IMR-90 (cell line): ENCODE measurements around the gene SLC35F3. TPM values are rescaled to one million over a fixed set of nuclear protein-coding genes. Genes with fewer than 3 reads are reported as not detected.

Experiments
- ATAC-seq: fragments of 200-7000 bp; cut with Tn5 transposase; 2 replicates; pipeline ENCODE4 v1.9.1; 2020; ENCODE audit warnings: low read depth, mild to moderate bottlenecking, moderate library complexity
- BruUV-seq: library from RNA; stranded (reverse); fragments of 400-500 nt; replicated peaks from 2 replicates; lab custom pipeline; 2021; lab: Mats Ljungman, UMichigan
- CTCF ChIA-PET: fragments of 300-600 bp; formaldehyde crosslinking; extraction: SDS; loops from one replicate; lab custom pipeline; 2021; ENCODE audit warnings: antibody characterized with exemption; lab: Yijun Ruan, JAX
- POLR2A ChIA-PET: fragments of 300-600 bp; sonication (Branson Sonifier 250); formaldehyde crosslinking; loops from one replicate; lab custom pipeline; 2022; ENCODE audit warnings: antibody characterized with exemption; ENCODE audit not compliant: unreplicated experiment; lab: Charles Lee
- DNase-seq: peaks from one replicate; pipeline ENCODE4 v3.0.0; 2013
- H2AFZ ChIP-seq: replicated peaks from 2 replicates; pipeline ENCODE3; 2013; ENCODE audit warnings: low read length, mild to moderate bottlenecking; ENCODE audit not compliant: poor library complexity
- H2AK5ac ChIP-seq: 2 replicates; pipeline ENCODE4 v1.6.1; 2013; ENCODE audit warnings: low read depth, low read length, inconsistent platforms
- H2AK9ac ChIP-seq: replicated peaks from 2 replicates; pipeline ENCODE3; 2013; ENCODE audit warnings: mild to moderate bottlenecking, low read depth, low read length, moderate library complexity; ENCODE audit not compliant: poor library complexity
- H2BK120ac ChIP-seq: 2 replicates; pipeline ENCODE4 v1.6.1; 2013; ENCODE audit warnings: low read depth, low read length, inconsistent platforms
- H2BK15ac ChIP-seq: 3 replicates; pipeline ENCODE4 v1.6.1; 2013; ENCODE audit warnings: low read depth, low read length, inconsistent platforms
- H2BK20ac ChIP-seq: 2 replicates; pipeline ENCODE4 v1.6.1; 2013; ENCODE audit warnings: low read depth, mild to moderate bottlenecking, inconsistent platforms, low read length, moderate library complexity
- H2BK5ac ChIP-seq: 2 replicates; pipeline ENCODE4 v1.6.1; 2013; ENCODE audit warnings: mild to moderate bottlenecking, low read depth, low read length, inconsistent platforms; ENCODE audit not compliant: poor library complexity, severe bottlenecking
- H3K14ac ChIP-seq: replicated peaks from 2 replicates; pipeline ENCODE4 v1.6.1; 2013; ENCODE audit warnings: low read depth, low read length, inconsistent platforms
- H3K18ac ChIP-seq: 2 replicates; pipeline ENCODE4 v1.6.1; 2013; ENCODE audit warnings: low read depth, low read length, control low read depth
- H3K23ac ChIP-seq: 2 replicates; pipeline ENCODE4 v1.6.1; 2013; ENCODE audit warnings: low read depth, low read length, inconsistent platforms
- H3K27ac ChIP-seq: 2 replicates; pipeline ENCODE4 v1.5.1; 2013; ENCODE audit warnings: mild to moderate bottlenecking, control low read depth, low read length; ENCODE audit not compliant: insufficient read depth
- H3K27me3 ChIP-seq: 2 replicates; pipeline ENCODE4 v1.6.1; 2013; ENCODE audit warnings: low read length; ENCODE audit not compliant: control insufficient read depth, insufficient read depth
- H3K36me3 ChIP-seq: 2 replicates; pipeline ENCODE4 v1.6.1; 2013; ENCODE audit warnings: low read length, mixed read lengths; ENCODE audit not compliant: control insufficient read depth, insufficient read depth
- H3K4ac ChIP-seq: 2 replicates; pipeline ENCODE4 v1.6.1; 2013; ENCODE audit warnings: low read depth, low read length, inconsistent platforms
- H3K4me1 ChIP-seq: 2 replicates; pipeline ENCODE4 v1.6.1; 2013; ENCODE audit warnings: low read length, mixed read lengths; ENCODE audit not compliant: control insufficient read depth, insufficient read depth
- H3K4me2 ChIP-seq: 2 replicates; pipeline ENCODE4 v1.6.1; 2013; ENCODE audit warnings: low read depth, mild to moderate bottlenecking, control low read depth, low read length, moderate library complexity
- H3K4me3 ChIP-seq: 2 replicates; pipeline ENCODE4 v1.5.1; 2013; ENCODE audit warnings: low read depth, mild to moderate bottlenecking, control low read depth, low read length, moderate library complexity; ENCODE audit not compliant: insufficient read depth
- H3K56ac ChIP-seq: 2 replicates; pipeline ENCODE4 v1.6.1; 2013; ENCODE audit warnings: low read length, inconsistent platforms; ENCODE audit not compliant: insufficient read depth; ENCODE audit errors: extremely low read depth
- H3K79me1 ChIP-seq, 2 experiments: 2 replicates each; pipeline ENCODE4 v1.6.1; 2013; ENCODE audit warnings: low read length in 2 of 2, inconsistent platforms in 1 of 2, low read depth in 1 of 2
- H3K9ac ChIP-seq: 2 replicates; pipeline ENCODE4 v1.6.1; 2013; ENCODE audit warnings: low read depth, low read length, control low read depth
- H3K9me1 ChIP-seq: 2 replicates; pipeline ENCODE4 v1.6.1; 2013; ENCODE audit warnings: low read length, inconsistent platforms; ENCODE audit not compliant: insufficient read depth
- H3K9me3 ChIP-seq: 2 replicates; pipeline ENCODE4 v1.6.1; 2013; ENCODE audit warnings: low read length; ENCODE audit not compliant: control insufficient read depth, insufficient read depth
- H4K20me1 ChIP-seq: 2 replicates; pipeline ENCODE4 v1.6.1; 2013; ENCODE audit warnings: low read length, inconsistent platforms; ENCODE audit not compliant: insufficient read depth
- H4K5ac ChIP-seq: 2 replicates; pipeline ENCODE4 v1.6.1; 2013; ENCODE audit warnings: mild to moderate bottlenecking, low read depth, low read length, control low read depth
- H4K8ac ChIP-seq, 2 experiments: 2 replicates each; pipeline ENCODE4 v1.6.1; 2013; ENCODE audit warnings: low read depth in 2 of 2, low read length in 2 of 2, control low read depth in 1 of 2, inconsistent platforms in 1 of 2
- H4K91ac ChIP-seq: 2 replicates; pipeline ENCODE4 v1.6.1; 2013; ENCODE audit warnings: low read depth, low read length, inconsistent platforms; ENCODE audit not compliant: insufficient read depth
- BHLHE40 ChIP-seq: fragments of 150-350 bp; IDR thresholded peaks from 2 replicates; pipeline ENCODE4 v1.6.1; 2016; ENCODE audit warnings: mild to moderate bottlenecking, low read depth, low read length
- CEBPB ChIP-seq: IDR thresholded peaks from 2 replicates; pipeline ENCODE4 v1.6.1; 2012; ENCODE audit warnings: low read depth, low read length, improper control_type of control experiment
- CHD1 ChIP-seq: IDR thresholded peaks from 2 replicates; pipeline ENCODE4 v1.6.1; 2012; ENCODE audit warnings: low read depth, low read length, improper control_type of control experiment
- FOS ChIP-seq: fragments of 150-350 bp; IDR thresholded peaks from 2 replicates; pipeline ENCODE4 v1.6.1; 2016; ENCODE audit warnings: low read depth, low read length
- MAFK ChIP-seq: IDR thresholded peaks from 2 replicates; pipeline ENCODE4 v1.6.1; 2012; ENCODE audit warnings: low read depth, low read length, improper control_type of control experiment
- MAZ ChIP-seq: IDR thresholded peaks from 2 replicates; pipeline ENCODE4 v1.6.1; 2012; ENCODE audit warnings: low read depth, mild to moderate bottlenecking, low read length, improper control_type of control experiment, moderate library complexity, borderline replicate concordance
- MXI1 ChIP-seq: IDR thresholded peaks from 2 replicates; pipeline ENCODE4 v1.6.1; 2012; ENCODE audit warnings: low read depth, mild to moderate bottlenecking, low read length, moderate library complexity, borderline replicate concordance
- NFE2L2 ChIP-seq: fragments of 150-350 bp; IDR thresholded peaks from 2 replicates; pipeline ENCODE4 v1.6.1; 2016; ENCODE audit warnings: low read depth, mild to moderate bottlenecking, low read length
- POLR2A ChIP-seq: IDR thresholded peaks from 2 replicates; pipeline ENCODE4 v1.6.1; 2012; ENCODE audit warnings: mild to moderate bottlenecking, low read depth, low read length
- RAD21 ChIP-seq: IDR thresholded peaks from 2 replicates; pipeline ENCODE4 v1.6.1; 2012; ENCODE audit warnings: low read length, improper control_type of control experiment
- RCOR1 ChIP-seq: IDR thresholded peaks from 2 replicates; pipeline ENCODE4 v1.6.1; 2012; ENCODE audit warnings: mild to moderate bottlenecking, low read length, improper control_type of control experiment; ENCODE audit not compliant: insufficient replicate concordance
- RFX5 ChIP-seq: IDR thresholded peaks from 2 replicates; pipeline ENCODE4 v1.8.0; 2012; ENCODE audit warnings: low read depth, mild to moderate bottlenecking, low read length, moderate library complexity
- SMC3 ChIP-seq: fragments of 150-350 bp; IDR thresholded peaks from 2 replicates; pipeline ENCODE4 v1.6.1; 2016; ENCODE audit warnings: low read depth, mild to moderate bottlenecking, antibody characterized with exemption, low read length, moderate library complexity
- WGBS, 2 experiments: methylation state at CpG; one replicate each; pipeline versions ENCODE4 v1.1.5 to v1.1.7; 2013; ENCODE audit warnings: missing lambda C conversion rate in 2 of 2; ENCODE audit not compliant: insufficient read length in 1 of 2; ENCODE audit errors: extremely low coverage in 2 of 2; 5-methylcytosine and 5-hydroxymethylcytosine counted together
- dilution Hi-C: fragments of 300-500 bp; cut with HindIII; formaldehyde crosslinking; loops from one replicate; pipeline ENCODE4 v1.14.3; 2018; ENCODE audit warnings: low sequenced_read_pairs; ENCODE audit not compliant: unreplicated experiment
- in situ Hi-C: fragments of 300-500 bp; cut with MboI; formaldehyde crosslinking; loops from 3 replicates; pipeline ENCODE4 v1.14.3; 2019; ENCODE audit warnings: low sequenced_read_pairs, inconsistent platforms, mixed read lengths
- intact Hi-C: fragments of 100-400 bp; cut with micrococcal nuclease; formaldehyde crosslinking; loops from 2 replicates; pipeline ENCODE4 v1.10.0; 2022
- polyA plus RNA-seq, 3 experiments: library from polyadenylated mRNA; depleted of rRNA; stranded (reverse); fragments of >200 nt; gene quantifications; 2 replicates each; pipeline ENCODE4 v1.2.3, GENCODE V29; 2012; ENCODE audit warnings: low replicate concordance in 1 of 3
- total RNA-seq: library from RNA; depleted of rRNA; stranded (reverse); fragments of >200 nt; gene quantifications from 2 replicates; pipeline ENCODE4 v1.2.3, GENCODE V29; 2012
- TF ChIP-seq, protein P1 (sequence below): fragments of 150-350 bp; IDR thresholded peaks from 2 replicates; pipeline ENCODE4 v1.6.1; 2016; ENCODE audit warnings: low read depth, mild to moderate bottlenecking, low read length, moderate library complexity, borderline replicate concordance
- TF ChIP-seq, protein P2 (sequence below): fragments of 150-350 bp; IDR thresholded peaks from 2 replicates; pipeline ENCODE4 v1.6.1; 2017; ENCODE audit warnings: mild to moderate bottlenecking, antibody characterized with exemption, low read length, low read depth
- TF ChIP-seq, protein P3 (sequence below): conservative IDR thresholded peaks from 2 replicates; pipeline ENCODE4 v1.5.1; 2012; ENCODE audit warnings: mild to moderate bottlenecking, low read depth, low read length, improper control_type of control experiment

Gene SLC35F3
- total and polyA plus RNA-seq, 2 of the 4 experiments (the other 2 are of a cell fraction) = under 0.01 to 0.17 TPM

DNA sequence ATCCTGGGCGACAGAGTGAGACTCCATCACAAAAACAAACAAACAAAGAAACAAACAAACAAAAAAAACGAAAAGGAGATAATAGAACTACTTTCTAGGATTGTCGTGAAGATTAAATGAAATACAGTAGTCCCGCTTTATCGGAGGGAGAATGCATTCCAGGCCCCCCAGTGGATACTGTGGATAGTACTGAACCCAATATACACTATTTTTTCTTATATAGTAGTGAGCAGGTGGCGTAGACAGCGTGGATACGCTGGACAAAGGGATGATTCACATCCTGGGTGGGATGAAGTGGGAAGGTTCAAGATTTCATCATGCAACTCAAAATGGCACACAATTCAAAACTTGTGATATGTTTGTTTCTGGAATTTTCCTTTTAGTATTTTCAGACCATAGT lies 8.0 kb downstream of the SLC35F3 start:
- dilution Hi-C loops (no loop called here), intact Hi-C loops (no loop called here), in situ Hi-C loops (no loop called here)
- H3K23ac ChIP-seq = no peak overlapping the region
- H2BK5ac ChIP-seq = no peak overlapping the region
- no peaks in the 10 kb centered on the region for H4K20me1 ChIP-seq
- H2BK20ac ChIP-seq = no peak overlapping the region
- no peaks in the 10 kb centered on the region for H3K27me3 ChIP-seq
- no peak overlapping the region for H2BK15ac ChIP-seq
- H3K18ac ChIP-seq = no peak overlapping the region
- ATAC-seq (no peak), DNase-seq (no peak)
- H3K4me3 ChIP-seq = no peak overlapping the region
- no peak overlapping the region for H4K91ac ChIP-seq
- no peak overlapping the region for H3K4me2 ChIP-seq
- H3K14ac ChIP-seq = no peak overlapping the region
- POLR2A ChIA-PET = no interaction called here
- CTCF ChIA-PET = interaction anchor here (1.2 kb wide), 1 partner anchor 9 kb away, joined by 3 read pairs; no protein-coding TSS in a partner anchor
- H3K36me3 ChIP-seq = no peaks in the 10 kb centered on the region
- BruUV-seq = no TSS peak
- no peaks in the 10 kb centered on the region for H3K79me1 ChIP-seq
- no CpG with 5 or more reads among the region's 8 CpGs for WGBS, 2 experiments
- no peak overlapping the region for H4K8ac ChIP-seq
- H3K9me1 ChIP-seq = no peaks in the 10 kb centered on the region
- H3K9ac ChIP-seq = no peak overlapping the region
- no peak overlapping the region for H2AK5ac ChIP-seq
- no peak overlapping the region for H3K4ac ChIP-seq
- no peaks in the 10 kb centered on the region for H3K4me1 ChIP-seq
- H2BK120ac ChIP-seq = no peak overlapping the region
- H2AK9ac ChIP-seq = no peak overlapping the region
- no peak overlapping the region for H2AFZ ChIP-seq
- H3K9me3 ChIP-seq = peaks cover 10% of the 10 kb centered on the region; the same call in 1 of the 2 replicates
- H4K5ac ChIP-seq = no peak overlapping the region
- no peak overlapping the region for H3K27ac ChIP-seq
- H3K56ac ChIP-seq = no peak overlapping the region
- TF ChIP-seq NFE2L2 (no peak), BHLHE40 (no peak), POLR2A (no peak), SMC3 (no peak), RCOR1 (no peak), RAD21 (no peak), CHD1 (no peak), MAFK (no peak), RFX5 (no peak), MXI1 (no peak), MAZ (no peak), FOS (no peak), CEBPB (no peak)
- TF ChIP-seq, protein P1, sequence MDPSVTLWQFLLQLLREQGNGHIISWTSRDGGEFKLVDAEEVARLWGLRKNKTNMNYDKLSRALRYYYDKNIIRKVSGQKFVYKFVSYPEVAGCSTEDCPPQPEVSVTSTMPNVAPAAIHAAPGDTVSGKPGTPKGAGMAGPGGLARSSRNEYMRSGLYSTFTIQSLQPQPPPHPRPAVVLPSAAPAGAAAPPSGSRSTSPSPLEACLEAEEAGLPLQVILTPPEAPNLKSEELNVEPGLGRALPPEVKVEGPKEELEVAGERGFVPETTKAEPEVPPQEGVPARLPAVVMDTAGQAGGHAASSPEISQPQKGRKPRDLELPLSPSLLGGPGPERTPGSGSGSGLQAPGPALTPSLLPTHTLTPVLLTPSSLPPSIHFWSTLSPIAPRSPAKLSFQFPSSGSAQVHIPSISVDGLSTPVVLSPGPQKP = no peak
- TF ChIP-seq, protein P2, sequence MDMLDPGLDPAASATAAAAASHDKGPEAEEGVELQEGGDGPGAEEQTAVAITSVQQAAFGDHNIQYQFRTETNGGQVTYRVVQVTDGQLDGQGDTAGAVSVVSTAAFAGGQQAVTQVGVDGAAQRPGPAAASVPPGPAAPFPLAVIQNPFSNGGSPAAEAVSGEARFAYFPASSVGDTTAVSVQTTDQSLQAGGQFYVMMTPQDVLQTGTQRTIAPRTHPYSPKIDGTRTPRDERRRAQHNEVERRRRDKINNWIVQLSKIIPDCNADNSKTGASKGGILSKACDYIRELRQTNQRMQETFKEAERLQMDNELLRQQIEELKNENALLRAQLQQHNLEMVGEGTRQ = no peak
- TF ChIP-seq, protein P3, sequence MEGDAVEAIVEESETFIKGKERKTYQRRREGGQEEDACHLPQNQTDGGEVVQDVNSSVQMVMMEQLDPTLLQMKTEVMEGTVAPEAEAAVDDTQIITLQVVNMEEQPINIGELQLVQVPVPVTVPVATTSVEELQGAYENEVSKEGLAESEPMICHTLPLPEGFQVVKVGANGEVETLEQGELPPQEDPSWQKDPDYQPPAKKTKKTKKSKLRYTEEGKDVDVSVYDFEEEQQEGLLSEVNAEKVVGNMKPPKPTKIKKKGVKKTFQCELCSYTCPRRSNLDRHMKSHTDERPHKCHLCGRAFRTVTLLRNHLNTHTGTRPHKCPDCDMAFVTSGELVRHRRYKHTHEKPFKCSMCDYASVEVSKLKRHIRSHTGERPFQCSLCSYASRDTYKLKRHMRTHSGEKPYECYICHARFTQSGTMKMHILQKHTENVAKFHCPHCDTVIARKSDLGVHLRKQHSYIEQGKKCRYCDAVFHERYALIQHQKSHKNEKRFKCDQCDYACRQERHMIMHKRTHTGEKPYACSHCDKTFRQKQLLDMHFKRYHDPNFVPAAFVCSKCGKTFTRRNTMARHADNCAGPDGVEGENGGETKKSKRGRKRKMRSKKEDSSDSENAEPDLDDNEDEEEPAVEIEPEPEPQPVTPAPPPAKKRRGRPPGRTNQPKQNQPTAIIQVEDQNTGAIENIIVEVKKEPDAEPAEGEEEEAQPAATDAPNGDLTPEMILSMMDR = no peak
